Activated CD8-positive, alpha-beta memory T cell treated with anti-CD3 and anti-CD28 coated beads for 48 hours (primary cell): ENCODE results near the gene CLPTM1.
A peak's percentile ranks its signal among the peaks of the same experiment; 100 is the strongest.

ENCODE experiments used
- DNase-seq, 3 experiments: peaks; one replicate each; pipeline ENCODE4 v3.0.0-alpha.2; 2020; ENCODE audit warnings: low read depth in 2 of 3, low spot score in 2 of 3

Gene CLPTM1

GRCh38 chr19:45008552-45008951 lies 53.4 kb downstream of the CLPTM1 start:
- no peak for DNase-seq

GRCh38 chr19:45009625-45010255 lies 54.6 kb downstream of the CLPTM1 start:
- DNase-seq = no peak

- DNase-seq = no peak
These were observed 55.1 kb downstream of the CLPTM1 start for GRCh38 chr19:45010306-45010705.

GRCh38 chr19:45011959-45012358 lies 56.8 kb downstream of the CLPTM1 start:
- DNase-seq = no peak

GRCh38 chr19:45016388-45017314 lies 61.5 kb downstream of the CLPTM1 start:
- DNase-seq = peak; percentile 37 to 42 (median 37)

- no peak for DNase-seq
These were observed 64.0 kb downstream of the CLPTM1 start for GRCh38 chr19:45019187-45019586.

GRCh38 chr19:45020071-45020470 lies 64.9 kb downstream of the CLPTM1 start:
- no peak for DNase-seq

- DNase-seq = no peak
These were observed 66.8 kb downstream of the CLPTM1 start for GRCh38 chr19:45021971-45022370.

- no peak for DNase-seq
These were observed 67.9 kb downstream of the CLPTM1 start for GRCh38 chr19:45023048-45023447.

GRCh38 chr19:45025264-45025663 lies 70.1 kb downstream of the CLPTM1 start:
- DNase-seq = no peak

GRCh38 chr19:45027371-45027770 lies 72.2 kb downstream of the CLPTM1 start:
- DNase-seq = no peak

GRCh38 chr19:45030825-45031224 lies 75.6 kb downstream of the CLPTM1 start:
- DNase-seq = no peak

GRCh38 chr19:45032421-45032820 lies 77.2 kb downstream of the CLPTM1 start:
- no peak for DNase-seq

GRCh38 chr19:45035755-45036154 lies 80.6 kb downstream of the CLPTM1 start:
- no peak for DNase-seq

- DNase-seq = no peak
These were observed 82.4 kb downstream of the CLPTM1 start for GRCh38 chr19:45037393-45038169.

GRCh38 chr19:45038931-45039893 lies 84.0 kb downstream of the CLPTM1 start, which contains the start of gene CLASRP:
TSS of gene CLASRP (plus strand) at chr19:45039045. CDS start at chr19:45040213, 1,168 bp downstream.
- peak; percentile 65 to 85 (median 76) for DNase-seq

GRCh38 chr19:45040059-45040771 lies 85.0 kb downstream of the CLPTM1 start:
- no peak for DNase-seq

- DNase-seq = no peak
These were observed 85.9 kb downstream of the CLPTM1 start for GRCh38 chr19:45041125-45041524.
